ENCODE data around the gene BRICD5.

The BRICD5 gene

GRCh38 chr16:2237102-2237482 is 26.4 kb upstream of the BRICD5 start:
- DNase-seq: no peak

GRCh38 chr16:2236337-2237101 is 25.9 kb upstream of the BRICD5 start, which contains the start of gene DNASE1L2:
Gene DNASE1L2, plus strand, starts transcription at chr16:2236444. Its CDS starts 373 bp downstream, at chr16:2236817.
- no peak for DNase-seq

- no peak for DNase-seq
These were observed 25.2 kb upstream of the BRICD5 start for GRCh38 chr16:2235695-2236336.

- DNase-seq: no peak
These were observed 24.6 kb upstream of the BRICD5 start for GRCh38 chr16:2235234-2235651.

- no peak for DNase-seq
These were observed 24.1 kb upstream of the BRICD5 start for GRCh38 chr16:2234813-2235170.

GRCh38 chr16:2233872-2234812 is 23.5 kb upstream of the BRICD5 start:
- no peak for DNase-seq

- no peak for DNase-seq
These were observed 22.5 kb upstream of the BRICD5 start for GRCh38 chr16:2233046-2233775.

GRCh38 chr16:2232094-2232990 is 21.7 kb upstream of the BRICD5 start:
- DNase-seq: no peak

- no peak for DNase-seq
These were observed 20.6 kb upstream of the BRICD5 start for GRCh38 chr16:2231016-2231931.

- no peak for DNase-seq
These were observed 19.7 kb upstream of the BRICD5 start for GRCh38 chr16:2230376-2230775.

- DNase-seq: no peak
These were observed 19.1 kb upstream of the BRICD5 start for GRCh38 chr16:2229632-2230250.

- no peak for DNase-seq
These were observed 18.4 kb upstream of the BRICD5 start for GRCh38 chr16:2229091-2229490.

- DNase-seq: no peak
These were observed 17.6 kb upstream of the BRICD5 start for GRCh38 chr16:2228161-2228824.

GRCh38 chr16:2226918-2227317 is 16.3 kb upstream of the BRICD5 start:
- no peak for DNase-seq

GRCh38 chr16:2226245-2226793 is 15.7 kb upstream of the BRICD5 start:
- no peak for DNase-seq

GRCh38 chr16:2223942-2224486 is 13.4 kb upstream of the BRICD5 start:
- DNase-seq: peak; percentile 12

GRCh38 chr16:2223221-2223941 is 12.7 kb upstream of the BRICD5 start, which contains the start of gene E4F1:
Gene E4F1, plus strand, starts transcription at chr16:2223591. Its CDS starts 23 bp downstream, at chr16:2223614.
- DNase-seq: peak; percentile 96

- no peak for DNase-seq
These were observed 5.7 kb upstream of the BRICD5 start for GRCh38 chr16:2216330-2216729.
